ENCODE measurements around the gene TTC39B.

Gene TTC39B

DNA sequence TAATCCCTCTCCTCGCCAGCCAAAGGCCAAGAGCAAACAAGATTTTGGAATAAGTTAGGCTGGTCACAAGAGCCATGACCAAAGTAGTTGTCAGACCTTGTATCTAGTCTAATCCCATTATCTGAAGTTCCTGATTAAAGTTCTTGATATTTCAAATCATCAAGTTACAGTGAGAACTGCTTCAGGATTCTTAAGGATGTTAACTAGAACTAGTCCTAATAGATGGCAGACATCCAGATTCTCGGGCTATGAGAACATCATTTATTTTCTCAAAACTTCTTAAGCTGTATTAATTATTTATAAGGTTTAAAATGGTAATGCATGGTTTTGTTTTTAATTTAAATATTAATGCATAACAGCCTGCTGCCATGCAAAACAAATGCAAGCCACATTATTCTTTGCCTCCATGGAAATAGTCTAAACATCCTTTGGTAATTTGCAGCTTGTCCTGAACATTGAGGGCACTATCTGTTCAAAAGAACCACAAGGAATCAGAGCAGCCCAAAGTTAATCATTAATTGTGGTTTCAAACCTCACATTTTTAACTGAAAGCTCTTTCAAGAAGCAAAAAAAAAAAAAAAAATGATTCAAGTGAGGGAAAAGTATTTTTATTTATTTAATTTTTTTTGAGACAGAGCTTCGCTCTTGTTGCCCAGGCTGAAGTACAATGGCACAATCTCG, 95.1 kb downstream of the TTC39B start:
- Histone ChIP-seq H3K36me3 (ENCODE audit: insufficient read depth, low read length) (peaks cover 7% of the 10 kb centered on the region; the same call in 1 of the 2 replicates), H3K27me3 (ENCODE audit: insufficient read depth, low read length) (no peaks in the 10 kb centered on the region), H3K4me1 (ENCODE audit: control insufficient read depth, insufficient read depth, low read length, unreplicated experiment) (peaks cover 14% of the 10 kb centered on the region), H2AFZ (ENCODE audit: low read length, unreplicated experiment) (peak overlapping the region; percentile 47), H3K27ac (ENCODE audit: low read depth, low read length) (no peak overlapping the region), H3K4me3 (ENCODE audit: low read depth, low read length) (no peak overlapping the region), H3K79me2 (ENCODE audit: control insufficient read depth, insufficient read depth, low read length, unreplicated experiment) (no peaks in the 10 kb centered on the region)

DNA sequence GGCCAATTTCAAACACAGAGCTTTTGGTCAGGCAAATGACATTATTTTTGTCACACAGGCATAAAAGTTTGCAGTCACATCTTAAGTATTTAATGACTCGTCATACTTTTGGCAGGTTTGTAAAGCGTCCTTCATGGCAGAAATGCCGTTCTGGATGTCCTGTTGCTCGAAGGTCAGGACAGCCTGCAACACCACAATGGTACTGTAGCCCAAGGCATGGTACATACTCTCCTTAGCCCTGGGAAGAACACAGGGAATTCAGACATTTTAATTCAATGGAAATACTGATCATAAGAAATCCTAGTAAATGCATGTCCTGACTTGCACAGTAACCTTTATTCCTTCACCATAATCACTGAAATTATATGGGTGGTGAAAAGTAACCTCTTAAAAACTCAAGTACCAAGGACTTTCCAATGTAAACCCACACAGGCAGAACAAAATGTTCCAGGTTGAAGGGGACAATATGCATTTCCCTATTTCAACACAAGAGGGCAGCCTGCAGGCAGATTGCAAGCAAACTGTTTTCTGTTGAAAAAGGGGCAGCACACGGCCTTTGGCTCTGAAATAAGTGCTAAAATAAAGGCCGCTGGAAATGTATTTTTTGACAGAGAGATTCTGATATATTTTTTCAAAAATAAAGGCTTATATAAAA, 95.7 kb downstream of the TTC39B start:
- H3K79me2 ChIP-seq (ENCODE audit: control insufficient read depth, insufficient read depth, low read length, unreplicated experiment): no peaks in the 10 kb centered on the region
- H3K36me3 ChIP-seq (ENCODE audit: insufficient read depth, low read length): peaks cover 7% of the 10 kb centered on the region; the same call in 1 of the 2 replicates
- H3K27me3 ChIP-seq (ENCODE audit: insufficient read depth, low read length): no peaks in the 10 kb centered on the region
- H2AFZ ChIP-seq (ENCODE audit: low read length, unreplicated experiment): peak overlapping the region; percentile 47
- H3K4me3 ChIP-seq (ENCODE audit: low read depth, low read length): no peak overlapping the region
- H3K27ac ChIP-seq (ENCODE audit: low read depth, low read length): no peak overlapping the region
- H3K4me1 ChIP-seq (ENCODE audit: control insufficient read depth, insufficient read depth, low read length, unreplicated experiment): peaks cover 14% of the 10 kb centered on the region

DNA sequence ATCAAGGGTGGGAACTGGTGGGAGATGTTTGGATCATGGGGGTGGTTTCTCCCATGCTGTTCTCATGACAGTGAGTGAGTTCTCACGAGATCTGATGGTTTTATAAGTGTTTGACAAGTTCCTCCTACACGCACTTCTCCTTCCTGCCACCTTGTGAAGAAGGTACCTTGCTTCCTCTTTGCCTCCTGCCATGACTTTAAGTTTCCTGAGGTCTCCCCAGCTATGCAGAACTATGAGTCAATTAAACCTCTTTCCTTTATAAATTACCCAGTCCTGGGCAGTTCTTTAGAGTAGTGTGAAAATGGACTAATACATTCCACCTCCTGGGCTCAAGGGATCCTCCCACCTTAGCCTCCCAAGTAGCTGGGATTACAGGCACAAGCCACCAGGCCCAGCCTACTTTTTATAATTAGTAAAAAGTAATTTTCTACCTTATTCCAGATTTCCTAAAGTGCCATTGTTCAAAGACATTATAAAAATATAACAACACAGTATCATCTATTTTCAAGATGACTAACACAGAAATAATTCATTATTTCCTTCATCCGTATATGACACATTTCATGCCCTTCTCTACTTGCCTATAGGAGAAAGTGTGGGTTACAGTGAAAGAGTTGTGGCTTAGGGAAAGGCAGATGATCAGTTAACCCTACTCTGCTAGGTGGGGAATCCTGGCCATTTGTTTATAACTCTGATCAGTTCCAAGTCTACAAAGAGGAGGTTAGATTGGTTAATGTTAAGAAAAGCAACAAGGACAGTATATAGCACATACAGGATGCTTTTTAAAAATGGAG, 99.9 kb downstream of the TTC39B start:
- H3K4me3 ChIP-seq (ENCODE audit: low read depth, low read length): no peak overlapping the region
- no peak overlapping the region for H3K27ac ChIP-seq (ENCODE audit: low read depth, low read length)
- H3K4me1 ChIP-seq (ENCODE audit: control insufficient read depth, insufficient read depth, low read length, unreplicated experiment): peaks cover 16% of the 10 kb centered on the region

DNA sequence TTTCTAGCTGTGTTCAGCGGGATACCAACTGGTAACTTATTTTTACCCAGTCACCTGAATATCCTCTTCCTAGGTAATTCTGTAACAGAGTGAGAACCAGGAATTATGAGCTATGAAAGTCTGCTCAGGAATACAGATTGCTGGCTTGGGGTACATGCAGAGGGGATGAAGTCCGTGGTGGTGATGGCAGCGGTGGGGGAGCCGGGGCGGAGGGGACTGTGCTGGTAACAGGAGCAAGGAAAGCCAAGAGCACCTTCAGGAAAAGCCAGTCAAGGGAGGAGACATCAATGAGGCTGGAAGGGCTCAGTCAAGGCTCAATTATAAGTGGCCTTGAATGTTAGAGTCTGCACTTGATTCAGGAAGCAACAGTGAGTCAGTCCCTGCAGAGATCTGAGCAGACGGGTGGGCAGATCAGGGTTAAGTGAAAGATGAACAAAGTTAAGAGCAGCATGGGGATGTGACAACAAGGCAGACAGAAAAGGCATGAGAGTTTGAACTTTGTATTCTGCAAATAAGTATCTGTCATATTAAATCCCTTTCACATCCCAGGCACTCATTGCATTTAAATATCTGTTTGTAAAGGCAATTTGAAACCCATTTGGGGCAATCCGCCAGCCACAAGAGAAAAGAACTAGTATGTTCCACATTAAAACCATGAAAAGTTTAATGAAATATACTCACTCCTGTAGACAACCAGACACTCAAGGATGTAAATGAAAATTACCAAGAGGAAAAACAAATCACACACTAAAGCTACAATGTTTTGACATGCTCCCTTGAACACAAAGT, 101.2 kb downstream of the TTC39B start:
- Histone ChIP-seq H3K27ac (ENCODE audit: low read depth, low read length) (no peak overlapping the region), H3K27me3 (ENCODE audit: insufficient read depth, low read length) (no peaks in the 10 kb centered on the region), H2AFZ (ENCODE audit: low read length, unreplicated experiment) (no peak overlapping the region), H3K79me2 (ENCODE audit: control insufficient read depth, insufficient read depth, low read length, unreplicated experiment) (no peaks in the 10 kb centered on the region), H3K4me3 (ENCODE audit: low read depth, low read length) (no peak overlapping the region), H3K4me1 (ENCODE audit: control insufficient read depth, insufficient read depth, low read length, unreplicated experiment) (peaks cover 5% of the 10 kb centered on the region), H3K36me3 (ENCODE audit: insufficient read depth, low read length) (peaks cover 7% of the 10 kb centered on the region; the same call in 1 of the 2 replicates)

More for the DNA sequence above, 99.9 kb downstream of the TTC39B start:
- Histone ChIP-seq H3K79me2 (ENCODE audit: control insufficient read depth, insufficient read depth, low read length, unreplicated experiment) (no peaks in the 10 kb centered on the region), H2AFZ (ENCODE audit: low read length, unreplicated experiment) (no peak overlapping the region), H3K27me3 (ENCODE audit: insufficient read depth, low read length) (no peaks in the 10 kb centered on the region), H3K36me3 (ENCODE audit: insufficient read depth, low read length) (peaks cover 7% of the 10 kb centered on the region; the same call in 1 of the 2 replicates)

DNA sequence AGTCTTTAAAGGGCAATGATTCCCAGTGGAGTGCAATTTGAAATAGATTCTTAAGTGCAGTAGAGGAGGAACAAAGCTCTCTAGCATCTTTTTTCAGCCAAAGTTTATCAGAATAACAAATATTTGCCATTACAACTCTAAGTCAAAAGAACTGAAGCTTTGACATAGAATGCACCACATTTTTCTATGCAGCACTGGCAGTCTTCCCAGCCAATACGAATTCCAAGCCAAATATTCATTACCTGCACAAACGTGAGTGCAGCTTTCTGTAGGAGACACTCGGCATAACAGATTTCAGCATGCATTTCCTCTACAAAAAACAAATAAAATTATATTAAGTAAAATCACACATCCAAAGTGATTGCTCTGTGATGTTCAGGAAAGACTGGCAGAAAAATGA, 103.4 kb downstream of the TTC39B start:
- H3K27me3 ChIP-seq (ENCODE audit: insufficient read depth, low read length): no peaks in the 10 kb centered on the region
- H3K4me3 ChIP-seq (ENCODE audit: low read depth, low read length): no peak overlapping the region
- peaks cover 3% of the 10 kb centered on the region for H3K4me1 ChIP-seq (ENCODE audit: control insufficient read depth, insufficient read depth, low read length, unreplicated experiment)
- no peak overlapping the region for H3K27ac ChIP-seq (ENCODE audit: low read depth, low read length)
- no peak overlapping the region for H2AFZ ChIP-seq (ENCODE audit: low read length, unreplicated experiment)
- peaks cover 3% of the 10 kb centered on the region; the same call in 1 of the 2 replicates for H3K36me3 ChIP-seq (ENCODE audit: insufficient read depth, low read length)
- H3K79me2 ChIP-seq (ENCODE audit: control insufficient read depth, insufficient read depth, low read length, unreplicated experiment): no peaks in the 10 kb centered on the region

DNA sequence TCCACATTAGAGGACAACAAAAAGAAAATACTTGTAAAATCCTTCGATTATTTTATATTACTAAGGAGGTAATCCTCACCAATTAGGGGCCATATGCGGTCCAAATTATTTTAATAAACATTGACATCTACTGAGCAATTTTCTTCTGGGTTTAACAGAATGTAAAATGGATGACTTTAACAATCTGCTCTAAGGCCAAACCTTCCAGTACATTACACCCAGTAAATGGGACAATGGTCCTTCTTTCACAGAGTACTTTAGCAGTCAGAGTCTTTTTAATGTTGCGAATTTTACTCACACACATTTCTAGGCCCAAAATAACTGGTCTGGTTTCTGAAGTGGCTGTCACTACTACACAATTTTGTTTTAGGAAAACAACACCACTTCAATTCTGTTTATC, 106.9 kb downstream of the TTC39B start:
- Histone ChIP-seq H3K36me3 (ENCODE audit: insufficient read depth, low read length) (peaks cover 11% of the 10 kb centered on the region), H3K4me3 (ENCODE audit: low read depth, low read length) (no peak overlapping the region), H3K27ac (ENCODE audit: low read depth, low read length) (no peak overlapping the region), H3K27me3 (ENCODE audit: insufficient read depth, low read length) (no peaks in the 10 kb centered on the region), H3K4me1 (ENCODE audit: control insufficient read depth, insufficient read depth, low read length, unreplicated experiment) (no peaks in the 10 kb centered on the region), H3K79me2 (ENCODE audit: control insufficient read depth, insufficient read depth, low read length, unreplicated experiment) (no peaks in the 10 kb centered on the region), H2AFZ (ENCODE audit: low read length, unreplicated experiment) (no peak overlapping the region)

DNA sequence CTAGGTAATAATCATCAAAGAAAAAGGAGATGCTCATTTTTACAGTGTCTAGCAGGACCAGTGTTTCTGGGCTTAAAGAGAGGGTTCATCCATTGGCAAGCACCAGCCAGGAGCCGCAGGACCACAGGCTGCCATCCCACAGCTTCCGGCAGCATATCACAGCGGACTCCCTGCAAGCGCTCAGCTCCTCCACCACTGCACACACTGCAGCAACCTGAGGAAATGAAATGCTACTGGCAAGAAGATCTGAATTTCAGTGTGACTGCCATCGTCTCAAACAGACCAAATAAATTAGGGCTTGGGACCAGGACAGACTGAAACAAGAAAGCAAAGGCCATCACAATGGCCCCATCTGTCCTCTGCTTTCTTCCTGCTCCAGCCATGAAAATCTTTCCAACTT, 114.2 kb downstream of the TTC39B start:
- no peaks in the 10 kb centered on the region for H3K79me2 ChIP-seq (ENCODE audit: control insufficient read depth, insufficient read depth, low read length, unreplicated experiment)
- no peak overlapping the region for H3K4me3 ChIP-seq (ENCODE audit: low read depth, low read length)
- H3K27ac ChIP-seq (ENCODE audit: low read depth, low read length): no peak overlapping the region
- H2AFZ ChIP-seq (ENCODE audit: low read length, unreplicated experiment): no peak overlapping the region
- H3K36me3 ChIP-seq (ENCODE audit: insufficient read depth, low read length): peaks cover 11% of the 10 kb centered on the region
- H3K27me3 ChIP-seq (ENCODE audit: insufficient read depth, low read length): no peaks in the 10 kb centered on the region
- no peaks in the 10 kb centered on the region for H3K4me1 ChIP-seq (ENCODE audit: control insufficient read depth, insufficient read depth, low read length, unreplicated experiment)

DNA sequence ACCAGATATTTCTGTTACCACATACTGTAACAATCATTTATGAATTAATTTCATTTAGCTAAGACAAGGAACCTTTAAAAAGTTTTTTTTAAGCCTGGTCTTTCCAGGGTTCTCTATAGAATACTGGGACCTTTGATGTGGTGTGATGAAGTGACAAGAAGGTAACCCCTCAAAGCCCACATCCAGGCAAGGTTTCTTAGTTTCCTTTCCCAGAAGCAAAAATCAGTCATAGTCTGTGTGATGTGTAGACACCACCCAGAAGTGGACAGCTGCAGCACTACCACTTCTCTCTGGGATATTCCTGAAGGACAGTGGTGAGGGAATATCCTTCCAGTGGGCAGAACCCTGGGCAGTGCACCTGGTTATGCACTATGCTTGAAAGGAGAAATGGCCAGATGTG, 115.6 kb downstream of the TTC39B start:
- H3K27ac ChIP-seq (ENCODE audit: low read depth, low read length): no peak overlapping the region
- no peak overlapping the region for H2AFZ ChIP-seq (ENCODE audit: low read length, unreplicated experiment)
- H3K79me2 ChIP-seq (ENCODE audit: control insufficient read depth, insufficient read depth, low read length, unreplicated experiment): no peaks in the 10 kb centered on the region
- H3K36me3 ChIP-seq (ENCODE audit: insufficient read depth, low read length): peaks cover 5% of the 10 kb centered on the region
- H3K4me1 ChIP-seq (ENCODE audit: control insufficient read depth, insufficient read depth, low read length, unreplicated experiment): no peaks in the 10 kb centered on the region
- H3K27me3 ChIP-seq (ENCODE audit: insufficient read depth, low read length): no peaks in the 10 kb centered on the region
- no peak overlapping the region for H3K4me3 ChIP-seq (ENCODE audit: low read depth, low read length)

DNA sequence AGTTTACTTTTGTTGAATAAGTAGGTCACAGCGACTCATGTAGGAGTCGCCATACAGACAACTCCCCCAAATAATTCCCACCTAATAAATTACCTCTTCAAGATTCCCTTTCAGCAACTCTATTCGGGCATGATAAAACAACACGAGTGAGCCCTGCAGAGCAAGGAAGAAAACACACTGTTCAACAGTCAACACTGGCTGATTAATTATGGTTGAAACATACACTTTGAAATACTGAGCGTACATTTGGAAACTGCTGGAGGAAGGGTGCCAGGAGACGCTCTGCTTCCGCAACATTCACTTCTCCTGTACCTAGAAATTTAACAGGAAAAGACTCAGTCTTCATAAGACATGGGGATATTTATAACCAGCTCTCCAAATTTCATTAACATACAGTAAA, 117.5 kb downstream of the TTC39B start:
- Histone ChIP-seq H3K79me2 (ENCODE audit: control insufficient read depth, insufficient read depth, low read length, unreplicated experiment) (no peaks in the 10 kb centered on the region), H3K36me3 (ENCODE audit: insufficient read depth, low read length) (no peaks in the 10 kb centered on the region), H3K27me3 (ENCODE audit: insufficient read depth, low read length) (no peaks in the 10 kb centered on the region), H3K27ac (ENCODE audit: low read depth, low read length) (no peak overlapping the region), H3K4me1 (ENCODE audit: control insufficient read depth, insufficient read depth, low read length, unreplicated experiment) (no peaks in the 10 kb centered on the region), H2AFZ (ENCODE audit: low read length, unreplicated experiment) (no peak overlapping the region), H3K4me3 (ENCODE audit: low read depth, low read length) (no peak overlapping the region)

DNA sequence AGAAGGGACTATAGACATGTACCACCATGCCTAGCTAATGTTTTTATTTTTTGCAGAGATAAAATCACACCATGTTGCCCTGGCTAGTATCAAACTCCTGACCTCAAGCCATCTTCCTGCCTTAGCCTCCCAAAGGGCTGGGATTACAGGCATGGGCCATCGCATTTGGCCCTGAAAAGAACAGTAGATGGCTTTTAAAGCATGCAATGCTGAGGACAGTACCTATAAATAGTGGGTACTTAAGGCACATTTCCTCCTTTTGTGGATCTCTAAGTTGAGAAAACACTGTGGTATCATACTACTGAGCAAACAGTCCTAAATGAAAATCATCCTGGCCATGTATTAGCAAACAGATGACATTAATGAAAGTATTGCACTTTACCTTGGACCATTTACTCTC, 119.4 kb downstream of the TTC39B start:
- H2AFZ ChIP-seq (ENCODE audit: low read length, unreplicated experiment): no peak overlapping the region
- H3K4me1 ChIP-seq (ENCODE audit: control insufficient read depth, insufficient read depth, low read length, unreplicated experiment): no peaks in the 10 kb centered on the region

More for the DNA sequence above, 119.4 kb downstream of the TTC39B start:
- H3K36me3 ChIP-seq (ENCODE audit: insufficient read depth, low read length): no peaks in the 10 kb centered on the region; the same call in 1 of the 2 replicates
- no peak overlapping the region for H3K4me3 ChIP-seq (ENCODE audit: low read depth, low read length)
- H3K27me3 ChIP-seq (ENCODE audit: insufficient read depth, low read length): no peaks in the 10 kb centered on the region
- H3K27ac ChIP-seq (ENCODE audit: low read depth, low read length): no peak overlapping the region
- H3K79me2 ChIP-seq (ENCODE audit: control insufficient read depth, insufficient read depth, low read length, unreplicated experiment): no peaks in the 10 kb centered on the region
